Renal pelvis (tissue), 4 donors: ENCODE measurements around the gene ZNF160. TPM values are rescaled to one million over a fixed set of nuclear protein-coding genes. Genes with fewer than 3 reads are reported as not detected.
"Not testable (repeated sequence)": the region's sequence is repeated elsewhere in the genome, so short reads cannot be mapped to it uniquely, and the experiment has no call there.

Source experiments
- DNase-seq: peaks from one replicate; pipeline ENCODE4 v3.0.0-alpha.2; 2013
- polyA plus RNA-seq, 3 donors: library from polyadenylated mRNA; unstranded; fragments of 120-200 nt; gene quantifications; one replicate each; pipeline ENCODE4 v1.2.1, GENCODE V29; 2013; ENCODE audit not compliant: insufficient read length in 3 of 3

ZNF160 gene
- polyA plus RNA-seq, 3 donors = 32.7 to 90.1 (median 64.5) TPM

DNA sequence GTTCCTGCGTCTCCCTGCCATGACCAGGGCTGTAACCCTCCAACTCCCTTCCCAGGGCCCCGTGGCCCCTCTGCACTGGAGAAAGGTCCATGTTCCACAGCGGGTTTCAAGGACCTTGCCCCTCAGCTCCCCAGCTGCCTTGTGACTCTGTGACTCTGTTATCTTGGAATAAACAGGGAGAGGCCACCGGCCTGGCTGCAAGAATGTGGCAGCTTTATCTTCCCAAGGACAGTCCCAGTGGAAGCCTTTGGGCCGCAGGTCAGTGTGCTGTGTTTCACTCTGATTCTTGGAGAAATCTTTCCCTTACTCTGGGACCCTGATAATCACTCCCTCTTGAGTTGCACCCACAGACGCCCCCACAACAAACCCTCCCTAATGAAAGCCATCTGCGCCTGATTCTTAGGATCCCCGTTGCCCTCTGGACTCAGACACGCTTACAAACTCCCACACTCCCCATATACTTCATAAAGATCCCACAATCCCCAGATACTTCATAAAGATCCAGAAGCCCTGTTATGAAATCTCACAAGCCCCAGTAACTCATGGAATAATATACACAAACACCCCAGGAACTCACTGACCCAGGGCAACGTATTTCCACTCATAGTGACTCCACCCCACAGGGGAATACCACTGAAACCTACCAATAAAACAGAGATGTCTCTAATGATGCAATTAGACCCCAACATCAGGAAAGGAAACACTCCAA, 6.1 kb downstream of the ZNF160 start:
- DNase-seq = not testable (repeated sequence)

DNA sequence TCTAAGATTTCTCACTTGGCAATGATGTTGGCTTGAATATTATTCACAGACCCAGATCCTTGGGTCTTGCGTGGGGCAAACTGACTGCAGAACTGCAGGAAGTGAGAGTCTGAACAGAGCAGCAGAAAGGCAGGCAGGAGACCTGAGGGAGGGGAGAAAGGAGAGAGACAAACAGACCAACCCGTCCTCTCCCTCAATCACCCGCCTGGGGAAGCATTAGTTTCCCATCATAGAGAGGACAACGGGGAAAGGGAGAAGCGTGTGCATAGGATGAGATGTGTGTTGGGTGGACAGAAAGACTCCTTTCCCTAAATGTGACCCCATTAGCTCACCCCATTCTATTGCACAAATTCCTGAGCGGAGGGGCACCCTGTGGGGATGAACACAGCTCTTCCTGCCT, 6.6 kb downstream of the ZNF160 start:
- DNase-seq = not testable (repeated sequence)

DNA sequence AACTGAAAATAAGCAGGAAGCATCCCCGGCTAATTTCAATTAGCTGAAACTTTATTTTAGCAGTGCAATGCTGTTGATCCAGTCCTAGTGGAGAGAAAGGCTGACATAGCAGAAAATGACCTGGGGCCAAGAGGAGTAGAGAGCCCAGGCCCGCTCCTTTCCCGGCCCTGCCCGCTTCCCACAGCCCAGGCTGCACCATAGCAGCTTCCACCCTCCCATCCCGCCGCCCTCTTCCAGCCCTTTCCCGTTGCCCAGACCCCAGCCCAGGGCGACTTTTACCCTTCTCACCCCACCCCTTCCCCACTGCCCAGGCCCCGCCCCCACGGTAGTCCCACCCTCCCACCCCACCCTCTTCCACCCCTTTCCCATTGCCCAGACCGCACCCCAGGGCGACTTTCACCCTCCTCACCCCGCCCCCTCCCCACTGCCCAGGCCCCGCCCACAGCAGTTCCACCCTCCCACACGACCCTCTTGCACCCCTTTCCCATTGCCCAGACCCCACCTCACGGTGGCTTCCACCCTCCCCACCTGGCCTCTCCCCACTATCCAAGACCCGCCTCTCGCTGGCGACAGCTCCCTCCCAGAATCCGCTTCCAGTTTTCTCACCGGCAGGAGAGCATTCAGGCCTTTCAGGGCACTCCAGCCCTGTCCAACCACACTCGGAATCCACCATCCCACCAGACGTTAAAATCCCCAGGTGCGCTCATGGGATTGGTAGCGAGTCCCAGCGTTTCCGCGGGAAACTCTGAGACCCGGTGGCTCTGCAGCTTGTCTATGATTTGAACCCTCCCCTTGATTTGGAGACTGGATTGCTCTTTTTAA, 8.3 kb downstream of the ZNF160 start:
- no peak for DNase-seq

DNA sequence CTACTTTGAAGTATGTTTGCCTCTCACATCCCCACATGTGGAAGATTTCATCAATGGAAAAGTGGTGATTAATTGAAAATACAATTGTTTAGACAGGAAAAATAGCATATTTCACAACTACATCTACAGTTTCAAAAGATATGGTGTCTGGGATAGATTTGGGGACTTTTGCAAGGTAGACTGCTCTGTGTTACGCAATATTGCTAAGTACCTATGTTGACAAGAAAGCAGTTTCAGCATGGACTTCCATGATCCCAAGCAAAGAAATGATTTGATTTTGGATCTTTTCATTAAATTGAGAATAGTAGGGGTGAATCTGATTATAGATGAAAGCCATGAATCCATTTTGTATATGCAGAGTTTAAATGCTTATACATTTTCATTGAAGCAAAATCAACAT, 10.5 kb downstream of the ZNF160 start:
- no peak for DNase-seq

DNA sequence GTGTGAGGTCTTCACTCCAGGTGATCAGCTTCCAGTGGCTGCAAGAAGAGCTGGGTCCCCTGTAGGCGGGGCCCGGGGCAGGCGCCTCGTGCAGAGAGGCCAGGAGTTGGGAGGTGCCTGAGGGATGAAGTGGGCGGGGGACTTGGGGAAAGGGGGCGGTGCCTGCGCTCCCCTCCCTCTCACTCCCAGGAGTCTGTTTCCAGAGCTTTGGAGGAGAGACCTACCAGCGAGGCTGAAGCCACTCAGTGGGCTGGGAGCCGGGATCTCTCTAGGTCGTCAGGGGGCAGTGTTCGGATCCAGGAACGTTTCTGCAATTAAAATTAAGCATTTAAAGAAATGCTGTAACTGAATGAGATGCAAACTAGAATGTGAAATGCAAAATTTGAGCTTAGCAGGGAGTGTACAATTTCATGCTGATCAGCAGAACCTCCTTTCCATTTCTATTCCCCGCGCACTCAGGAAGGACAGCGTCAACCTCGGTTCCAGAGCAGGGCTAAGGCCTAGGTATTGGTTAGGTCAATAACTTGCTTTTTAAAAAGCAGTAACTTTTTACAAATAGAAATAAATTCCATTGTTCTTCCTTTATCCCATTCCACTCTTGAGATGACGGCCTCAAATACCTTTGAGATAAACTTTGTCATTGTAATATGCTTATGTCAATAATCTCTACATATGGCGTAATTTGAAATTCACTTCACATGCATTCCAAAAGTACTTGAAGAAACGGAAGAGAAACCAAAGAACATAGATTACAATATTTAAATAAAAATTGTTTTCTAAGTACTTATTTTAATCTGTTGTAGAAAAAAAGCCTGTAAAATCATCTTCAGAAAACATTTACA, 11.6 kb downstream of the ZNF160 start:
- no peak for DNase-seq

DNA sequence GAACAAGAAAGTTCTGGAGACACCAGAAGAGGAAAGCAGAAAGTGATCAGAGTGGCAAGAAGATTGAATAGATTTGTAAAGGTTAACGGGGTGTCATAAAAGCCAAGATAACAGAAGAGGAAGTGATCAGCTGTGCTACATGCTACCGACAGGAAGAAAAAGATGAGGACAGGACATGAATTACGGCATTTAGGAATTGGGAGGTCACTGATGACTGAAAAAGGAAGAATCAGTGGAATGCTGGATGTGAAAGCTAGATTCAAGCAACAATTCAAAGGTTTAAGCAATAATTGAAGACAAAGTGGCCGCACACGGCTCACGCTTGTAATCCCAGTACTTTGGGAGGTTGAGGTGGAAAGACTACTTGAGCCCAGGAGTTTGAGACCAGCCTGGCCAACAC, 15.1 kb downstream of the ZNF160 start:
- DNase-seq = no peak

DNA sequence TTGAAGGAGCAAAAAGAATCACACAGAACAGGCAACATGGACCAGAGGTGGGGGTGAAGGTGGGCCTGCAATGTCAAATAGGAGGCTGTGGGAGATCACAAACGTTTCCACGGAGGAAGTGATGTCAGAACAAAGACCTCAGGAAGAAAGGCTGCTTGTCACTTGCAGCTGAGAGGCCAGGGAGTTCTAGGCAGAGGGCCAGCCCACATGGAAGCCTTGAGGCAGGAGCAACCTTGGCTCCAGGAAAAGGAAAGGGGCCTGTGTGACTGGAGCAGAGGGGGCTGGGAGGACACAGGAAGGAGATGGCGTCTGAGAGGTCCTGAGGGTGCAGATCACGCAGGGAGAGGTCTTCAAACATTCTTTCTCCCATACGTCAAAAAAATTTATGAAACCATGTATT, 16.3 kb downstream of the ZNF160 start:
- DNase-seq = peak; percentile 4

DNA sequence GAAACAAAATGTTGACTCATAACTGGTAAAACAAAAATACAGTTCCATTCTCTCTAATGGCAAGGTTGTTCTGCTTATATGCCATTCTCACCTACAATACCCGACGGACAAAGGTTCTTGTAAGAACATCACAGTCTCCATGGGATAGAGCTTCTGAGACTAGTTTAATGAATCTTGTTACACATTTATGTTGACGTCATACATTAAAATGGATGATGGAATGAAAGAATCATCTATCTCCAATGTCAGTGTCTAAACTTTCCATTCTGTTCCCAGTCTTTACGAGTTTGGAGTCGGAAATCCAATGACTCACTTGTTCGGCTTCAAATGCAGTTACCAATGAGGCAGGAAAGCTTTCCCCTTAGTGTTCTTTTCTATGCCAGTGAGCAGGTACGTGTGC, 17.7 kb downstream of the ZNF160 start:
- no peak for DNase-seq

DNA sequence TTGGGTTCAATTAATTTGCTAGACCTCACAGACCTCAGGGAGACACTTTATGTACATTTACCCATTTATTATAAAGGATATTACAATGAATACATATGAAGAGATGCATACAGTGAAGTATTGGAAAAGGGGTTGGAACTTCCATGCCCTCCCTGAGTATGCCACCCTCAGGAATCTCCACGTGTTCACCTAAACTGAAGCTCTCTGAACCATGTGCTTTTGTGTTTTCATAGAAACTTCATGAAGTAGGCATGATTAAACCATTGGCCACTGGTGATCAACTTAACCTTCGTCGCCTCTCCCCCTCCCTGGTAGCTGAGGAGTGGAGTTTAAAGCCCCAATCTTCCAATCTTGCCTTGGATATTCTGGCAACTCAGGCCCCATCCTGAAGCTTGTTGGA, 20.3 kb downstream of the ZNF160 start:
- no peak for DNase-seq

DNA sequence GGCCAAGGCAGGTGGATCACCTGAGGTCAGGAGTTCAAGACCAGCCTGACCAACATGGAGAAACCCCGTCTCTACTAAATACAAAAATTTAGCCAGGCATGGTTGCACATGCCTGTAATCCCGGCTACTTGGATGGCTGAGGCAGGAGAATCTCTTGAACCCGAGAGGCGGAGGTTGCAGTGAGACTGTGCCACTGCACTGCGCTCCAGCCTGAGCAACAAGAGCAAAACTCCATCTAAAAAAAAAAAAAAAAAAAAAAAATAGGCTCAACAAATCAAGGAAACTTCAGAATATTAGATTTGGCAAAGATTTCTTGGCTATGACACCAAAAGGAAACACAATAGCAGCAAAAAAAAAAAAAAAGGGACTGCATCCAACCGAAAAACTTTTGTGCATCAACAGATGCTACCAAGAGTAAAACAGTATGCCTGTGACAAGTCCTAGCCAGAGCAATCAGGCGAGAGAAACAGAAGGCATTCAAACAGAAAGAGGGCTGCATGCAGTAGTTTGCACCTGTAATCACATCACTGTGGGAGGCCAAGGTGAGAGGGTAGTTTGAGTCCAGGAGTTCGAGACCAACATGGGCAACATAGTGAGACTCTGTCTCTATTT, 23.8 kb downstream of the ZNF160 start:
- DNase-seq = no peak

DNA sequence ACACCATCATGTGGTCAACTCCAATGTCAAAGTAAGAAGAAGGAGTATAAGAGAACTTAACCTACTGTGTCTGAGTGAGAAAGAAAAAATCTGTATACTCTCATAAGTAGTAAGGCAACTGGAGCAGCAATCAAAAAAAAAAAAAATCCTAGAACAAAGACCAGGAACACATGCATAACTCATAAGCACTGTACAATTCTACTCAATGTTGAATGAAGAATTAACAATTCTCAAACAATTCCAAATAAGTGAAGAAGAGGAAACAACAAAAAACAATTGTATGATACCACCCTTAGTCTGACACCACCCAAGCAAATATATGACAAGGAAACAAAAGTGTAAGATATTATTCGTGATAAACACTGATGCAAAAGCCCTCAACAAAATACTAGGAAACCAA, 24.6 kb downstream of the ZNF160 start:
- no peak for DNase-seq

DNA sequence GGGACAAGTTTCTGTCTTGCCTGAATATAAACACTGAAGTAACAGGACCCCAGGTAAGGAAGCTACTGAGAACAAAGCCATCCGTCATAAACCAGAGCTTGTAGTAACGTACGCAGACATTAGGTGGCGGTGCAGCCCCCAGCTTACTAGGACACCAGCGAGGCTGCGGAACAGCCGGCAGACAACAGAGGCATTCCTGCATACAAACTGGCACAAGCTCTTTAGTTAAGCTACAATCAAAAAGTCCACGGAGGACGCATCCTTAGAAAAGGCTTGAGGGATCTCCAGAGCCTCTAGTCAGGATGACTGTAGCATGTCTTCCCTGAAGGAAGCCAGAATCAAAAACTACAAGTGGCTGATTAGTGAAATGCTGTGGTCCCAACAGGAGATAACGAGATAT, 26.2 kb downstream of the ZNF160 start:
- peak; percentile 66 for DNase-seq

DNA sequence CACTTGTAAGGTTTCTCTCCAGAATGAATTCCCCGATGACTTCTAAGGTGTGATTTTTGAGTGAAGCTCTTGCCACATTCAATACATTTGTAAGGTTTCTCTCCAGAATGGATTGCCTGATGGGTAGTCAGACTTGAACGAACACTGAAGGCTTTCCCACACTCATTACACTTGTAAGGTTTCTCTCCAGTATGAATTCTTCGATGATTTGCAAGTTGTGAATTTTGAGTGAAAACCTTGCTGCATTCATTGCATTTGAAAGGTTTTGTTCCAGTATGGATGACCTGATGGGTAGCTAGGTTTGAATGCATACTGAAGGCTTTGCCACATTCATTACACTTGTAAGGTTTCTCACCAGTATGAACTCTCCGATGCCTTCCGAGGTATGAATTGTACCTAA, 34.4 kb downstream of the ZNF160 start:
- no peak for DNase-seq

DNA sequence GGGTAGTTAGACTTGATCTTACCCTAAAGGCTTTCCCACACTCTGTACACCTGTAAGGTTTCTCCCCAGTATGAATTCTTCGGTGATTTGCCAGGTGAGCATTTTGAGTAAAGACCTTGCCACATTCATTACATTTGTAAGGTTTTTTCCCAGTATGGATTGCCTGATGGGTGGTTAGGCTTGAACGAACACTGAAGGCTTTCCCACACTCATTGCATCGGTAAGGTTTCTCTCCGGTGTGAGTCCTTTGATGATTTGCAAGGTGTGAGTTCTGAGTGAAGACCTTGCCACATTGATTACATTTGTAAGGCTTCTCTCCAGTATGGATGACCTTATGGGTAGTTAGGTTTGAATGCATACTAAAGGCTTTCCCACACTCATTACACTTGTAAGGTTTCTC, 35.0 kb downstream of the ZNF160 start:
- no peak for DNase-seq

DNA sequence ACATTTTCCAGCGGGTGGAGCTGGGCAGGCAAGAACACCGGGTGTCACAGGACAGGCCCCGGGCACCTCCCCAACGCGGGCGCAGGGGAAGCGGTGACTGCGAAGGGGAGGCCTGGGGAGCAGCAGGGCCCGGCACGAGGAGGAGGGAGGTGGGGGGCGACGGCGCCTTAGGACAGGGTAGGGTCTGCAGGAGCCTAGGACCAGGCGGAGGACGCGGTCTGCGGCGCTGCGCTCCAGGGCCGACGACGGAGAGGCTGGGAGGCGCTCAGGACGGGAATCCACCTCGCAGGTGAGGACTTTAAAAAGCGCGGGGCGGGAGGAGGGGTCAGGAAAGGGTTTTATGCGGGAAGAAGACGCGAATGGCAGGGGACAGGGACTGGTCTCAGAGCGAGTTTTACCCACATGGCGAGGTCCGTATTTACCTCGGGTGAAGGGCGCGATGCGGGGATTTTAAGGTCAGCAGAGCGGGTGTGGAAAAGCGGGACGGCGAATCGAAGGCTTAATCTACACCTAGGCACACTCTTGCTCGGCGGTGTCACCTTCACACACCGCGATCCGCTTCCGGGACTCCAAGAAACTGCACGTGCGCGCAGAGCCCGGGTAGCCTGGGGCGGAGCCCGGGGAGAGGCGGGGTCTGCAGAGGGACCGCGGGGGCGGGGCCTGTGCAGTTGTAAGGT, 45.2 kb downstream of the ZNF160 start:
- peak; percentile 61 for DNase-seq

DNA sequence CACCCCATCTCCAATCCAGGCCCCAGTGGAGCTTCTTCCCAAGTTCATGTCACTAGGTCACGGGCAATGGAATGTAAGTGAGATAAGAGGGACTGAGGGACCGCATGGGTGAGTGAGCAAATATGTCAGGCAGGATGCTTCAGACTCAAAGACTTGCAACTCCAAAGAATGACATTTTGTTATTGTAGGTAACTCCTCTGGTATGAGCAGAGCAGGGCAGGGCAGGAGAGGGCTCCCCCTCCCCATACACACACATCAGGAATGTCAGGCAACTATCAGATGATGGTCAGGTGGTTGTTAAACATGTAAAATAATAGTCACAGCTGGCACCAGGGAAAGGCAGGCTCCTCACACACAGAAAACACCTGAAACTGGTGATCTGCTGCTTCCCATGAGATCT, 48.1 kb downstream of the ZNF160 start:
- DNase-seq = no peak

DNA sequence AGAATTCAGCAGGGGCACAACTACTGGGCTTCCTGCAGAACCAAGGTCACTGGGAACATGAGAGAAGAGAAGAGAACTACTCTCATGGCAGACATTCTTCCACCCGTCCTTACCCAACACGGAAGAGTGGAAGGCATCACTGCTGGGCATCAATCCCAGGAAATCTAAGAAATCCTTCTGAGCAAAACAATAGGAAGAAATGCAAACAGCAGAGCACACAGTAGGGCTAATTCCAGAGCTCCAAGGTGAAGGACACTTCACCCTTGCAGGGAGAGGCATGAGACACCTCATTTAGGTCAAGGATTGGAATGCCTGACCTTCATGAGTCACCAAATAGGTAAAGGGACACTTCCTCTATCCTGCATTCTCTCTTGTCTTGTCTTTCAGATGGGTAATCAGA, 55.8 kb downstream of the ZNF160 start:
- no peak for DNase-seq

DNA sequence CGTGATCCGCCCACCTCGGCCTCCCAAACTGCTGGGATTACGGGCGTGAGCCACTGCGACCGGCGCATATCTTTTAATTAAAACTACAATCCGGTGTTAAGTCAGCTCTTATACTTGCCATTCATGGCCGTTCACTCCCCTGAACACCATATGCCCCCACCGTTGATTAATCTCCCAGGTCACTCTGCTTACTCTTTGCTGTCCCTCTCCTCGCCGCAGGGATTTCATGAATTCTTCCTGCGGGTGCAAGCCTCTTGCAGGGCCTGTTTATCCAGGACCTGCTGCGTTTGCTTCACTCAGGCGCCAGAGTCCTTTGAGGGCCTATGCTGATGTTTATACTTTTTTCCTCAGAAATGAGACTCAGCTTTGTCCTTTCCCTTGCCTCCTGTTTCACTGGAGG, 57.7 kb downstream of the ZNF160 start:
- no peak for DNase-seq

DNA sequence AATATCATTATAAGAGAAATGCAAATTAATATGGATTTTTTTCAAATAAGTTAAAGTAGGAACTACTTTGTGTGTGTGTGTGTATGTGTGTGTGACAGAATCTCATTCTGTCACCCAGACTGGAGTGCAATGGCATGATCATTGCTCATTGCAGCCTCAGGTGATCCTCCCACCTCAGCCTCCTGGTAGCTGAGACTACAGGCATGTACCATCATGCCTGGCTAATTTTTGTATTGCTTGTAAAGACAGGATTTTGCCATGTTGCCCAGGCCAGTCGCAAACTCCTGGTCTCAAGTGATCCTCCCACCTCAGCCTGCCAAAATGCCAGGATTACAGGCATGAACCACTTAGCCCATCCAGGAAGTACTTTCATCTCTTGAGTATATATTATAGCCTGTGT, 61.9 kb downstream of the ZNF160 start:
- DNase-seq = no peak

DNA sequence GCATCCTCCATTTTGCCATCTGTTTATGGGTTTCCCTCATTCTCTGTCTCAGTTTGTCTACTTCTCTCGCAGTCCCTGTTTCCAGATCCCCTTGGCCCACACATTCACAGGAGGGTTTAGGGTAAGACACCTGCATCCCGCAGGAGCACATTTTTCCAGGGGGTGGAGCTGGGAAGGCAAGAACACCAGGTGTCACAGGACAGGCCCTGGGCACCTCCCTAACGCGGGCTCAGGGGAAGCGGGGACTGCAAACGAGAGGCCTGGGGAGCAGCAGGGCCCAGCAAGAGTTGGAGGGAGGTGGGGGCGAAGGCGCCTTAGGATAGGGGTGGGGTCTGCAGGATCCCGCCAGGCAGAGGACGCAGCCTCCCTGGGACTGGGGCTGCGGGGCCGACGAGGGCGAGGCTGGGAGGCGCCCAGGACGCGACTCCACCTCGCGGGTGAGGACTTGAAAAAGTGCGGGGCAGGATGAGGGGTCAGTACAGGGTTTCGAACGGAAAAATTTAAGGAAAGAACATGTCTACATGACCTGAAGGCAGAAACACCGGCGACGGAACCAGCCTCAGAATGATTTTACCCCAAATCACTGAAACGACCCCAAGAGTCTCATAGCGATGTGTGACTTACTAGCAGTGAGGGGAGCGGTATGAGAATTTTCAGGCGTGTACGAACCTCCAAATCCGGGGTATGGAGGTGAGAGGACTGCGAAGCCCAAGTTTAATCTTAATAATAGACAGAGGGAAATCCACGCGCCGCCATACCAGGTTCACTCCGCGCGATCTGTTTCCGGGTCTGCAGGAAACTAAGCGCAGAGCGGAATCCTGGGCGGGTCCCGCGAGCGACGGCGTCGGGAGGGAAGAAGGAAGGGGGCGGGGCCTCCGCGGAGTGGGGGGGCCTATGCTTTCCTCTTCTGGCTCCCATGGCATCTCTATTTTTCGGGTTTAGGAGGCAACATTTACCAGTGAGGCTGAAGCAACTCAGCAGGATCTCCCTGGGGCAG, 65.8 kb downstream of the ZNF160 start:
- peak; percentile 54 for DNase-seq
